GM12878 (cell line): Measurements from ENCODE around the gene MMP27. TPM values are rescaled to one million over a fixed set of nuclear protein-coding genes. Genes with fewer than 3 reads are reported as not detected.

Experiments
- ATAC-seq: fragments of 200-7000 bp; cut with Tn5 transposase; 3 replicates; pipeline ENCODE4 v1.9.1; 2020; ENCODE audit warnings: mild to moderate bottlenecking, moderate library complexity
- BruUV-seq: library from RNA; stranded (reverse); fragments of 400-500 nt; replicated peaks from 2 replicates; lab custom pipeline; 2021; lab: Mats Ljungman, UMichigan
- CTCF ChIA-PET: fragments of 300-600 bp; sonication (Branson Sonifier 250); formaldehyde crosslinking; extraction: SDS; loops from one replicate; lab custom pipeline; 2021; ENCODE audit warnings: inconsistent platforms; lab: Yijun Ruan, JAX
- POLR2A ChIA-PET: fragments of 350-600 bp; formaldehyde crosslinking; extraction: SDS; loops from one replicate; lab custom pipeline; 2021; ENCODE audit warnings: inconsistent platforms; lab: Charles Lee
- RAD21 ChIA-PET: fragments of 300-600 bp; sonication (Branson Sonifier 250); formaldehyde crosslinking; loops from one replicate; lab custom pipeline; 2023; ENCODE audit warnings: antibody characterized with exemption; ENCODE audit not compliant: unreplicated experiment; lab: Charles Lee
- SMC1A ChIA-PET: fragments of 300-600 bp; sonication (Branson Sonifier 250); formaldehyde crosslinking; loops from one replicate; lab custom pipeline; 2023; ENCODE audit not compliant: unreplicated experiment, uncharacterized antibody; lab: Charles Lee
- DNase-seq: peaks from one replicate; pipeline ENCODE4 v3.0.0-alpha.2; 2011; ENCODE audit warnings: low read depth, low spot score
- FAIRE-seq: peaks from 3 replicates; lab custom pipeline; 2011; peaks lifted over from hg19 to GRCh38; lab: Jason Lieb, UNC
- H2AFZ ChIP-seq: 2 replicates; pipeline ENCODE4 v1.6.0; 2011; ENCODE audit warnings: low read depth, low read length, control low read depth; ENCODE audit not compliant: control insufficient read depth
- H3K27ac ChIP-seq: 2 replicates; pipeline ENCODE4 v1.5.1; 2011; ENCODE audit warnings: control low read depth; ENCODE audit not compliant: control insufficient read depth, insufficient read depth
- H3K27me3 ChIP-seq, 2 experiments: replicated peaks in 1 of 2; 2 replicates each; pipeline versions ENCODE4 v1.6.0 to v1.6.1; 2011; ENCODE audit warnings: low read length in 1 of 2; ENCODE audit not compliant: control insufficient read depth in 2 of 2, insufficient read depth in 2 of 2
- H3K36me3 ChIP-seq, 2 experiments: 2 replicates each; pipeline ENCODE4 v1.5.1; 2011; ENCODE audit warnings: low read length in 1 of 2; ENCODE audit not compliant: control insufficient read depth in 2 of 2, insufficient read depth in 2 of 2
- H3K4me1 ChIP-seq: 2 replicates; pipeline ENCODE4 v1.6.1; 2011; ENCODE audit warnings: mild to moderate bottlenecking, low read length, moderate library complexity, mixed read lengths; ENCODE audit not compliant: control insufficient read depth, insufficient read depth
- H3K4me2 ChIP-seq: 2 replicates; pipeline ENCODE4 v1.6.0; 2011; ENCODE audit warnings: control low read depth; ENCODE audit not compliant: control insufficient read depth, insufficient read depth
- H3K4me3 ChIP-seq: fragments of 200-600 bp; sonication (generic); 2 replicates; pipeline ENCODE4 v1.5.1; 2016
- H3K79me2 ChIP-seq: 2 replicates; pipeline ENCODE4 v1.6.0; 2011; ENCODE audit warnings: low read length; ENCODE audit not compliant: control insufficient read depth, insufficient read depth
- H3K9ac ChIP-seq: 2 replicates; pipeline ENCODE4 v1.8.0; 2011; ENCODE audit warnings: low read length, control low read depth, mixed read lengths; ENCODE audit not compliant: control insufficient read depth, insufficient read depth
- H3K9me3 ChIP-seq: replicated peaks from 3 replicates; pipeline ENCODE4 v1.5.1; 2011; ENCODE audit warnings: mild to moderate bottlenecking, low read length; ENCODE audit not compliant: control insufficient read depth, insufficient read depth
- H4K20me1 ChIP-seq: 2 replicates; pipeline ENCODE4 v1.6.0; 2011; ENCODE audit not compliant: control insufficient read depth, insufficient read depth
- BRCA1 ChIP-seq: IDR thresholded peaks from 2 replicates; pipeline ENCODE4 v1.6.1; 2011; ENCODE audit warnings: low read depth, low read length, improper control_type of control experiment
- CBFB ChIP-seq: IDR thresholded peaks from 2 replicates; pipeline ENCODE4 v1.6.1; 2016; ENCODE audit warnings: antibody characterized with exemption, low read depth
- CREM ChIP-seq: IDR thresholded peaks from 2 replicates; pipeline ENCODE4 v1.6.1; 2014; ENCODE audit warnings: antibody characterized with exemption, low read depth
- E2F8 ChIP-seq: fragments of 450-650 bp; IDR thresholded peaks from 2 replicates; pipeline ENCODE4 v1.6.1; 2018; ENCODE audit warnings: mild to moderate bottlenecking, low read depth, moderate library complexity; ENCODE audit not compliant: partially characterized antibody
- GATAD2B ChIP-seq: fragments of 450-650 bp; conservative IDR thresholded peaks from 2 replicates; pipeline ENCODE4 v1.6.1; 2017; ENCODE audit warnings: low read depth, mild to moderate bottlenecking, moderate library complexity
- HCFC1 ChIP-seq: fragments of 150-350 bp; IDR thresholded peaks from 2 replicates; pipeline ENCODE4 v1.6.1; 2014; ENCODE audit warnings: low read length
- MTA2 ChIP-seq: fragments of 450-650 bp; IDR thresholded peaks from 2 replicates; pipeline ENCODE4 v1.6.1; 2016; ENCODE audit warnings: low read depth, mild to moderate bottlenecking, moderate library complexity
- PML ChIP-seq: IDR thresholded peaks from 2 replicates; pipeline ENCODE4 v1.6.1; 2012; ENCODE audit warnings: low read length, inconsistent platforms
- RELA ChIP-seq: fragments of 450-650 bp; IDR thresholded peaks from 2 replicates; pipeline ENCODE4 v1.8.0; 2014; ENCODE audit warnings: borderline replicate concordance; ENCODE audit not compliant: partially characterized antibody
- RELB ChIP-seq: fragments of 450-650 bp; IDR thresholded peaks from 2 replicates; pipeline ENCODE4 v1.6.1; 2017; ENCODE audit warnings: low read depth, mild to moderate bottlenecking, moderate library complexity
- SMAD5 ChIP-seq: IDR thresholded peaks from 2 replicates; pipeline ENCODE4 v1.6.1; 2016; ENCODE audit warnings: antibody characterized with exemption, low read depth
- SP1 ChIP-seq: IDR thresholded peaks from one replicate; pipeline ENCODE4 v1.6.1; 2011; ENCODE audit warnings: low read depth, low read length
- ZNF687 ChIP-seq: fragments of 450-650 bp; IDR thresholded peaks from 2 replicates; pipeline ENCODE4 v1.6.1; 2017; ENCODE audit warnings: mild to moderate bottlenecking, moderate library complexity
- in situ Hi-C: fragments of 300-500 bp; cut with MboI; formaldehyde crosslinking; loops from 9 replicates; pipeline ENCODE4 v1.14.3; 2018; ENCODE audit warnings: mixed read lengths
- intact Hi-C: fragments of 100-400 bp; cut with micrococcal nuclease; formaldehyde crosslinking; loops from one replicate; pipeline ENCODE4 v1.14.2; 2022; ENCODE audit not compliant: unreplicated experiment
- polyA plus RNA-seq, 11 experiments: library from polyadenylated mRNA; depleted of rRNA in 4 of 11; unstranded in 6 of 11; stranded (reverse) in 5 of 11; fragments of >200 nt; fragmentation: Nextera tagmentation in 4 of 11; fragmentation: Illumina TruSeq in 1 of 11; extraction: Ambion mirVana in 4 of 11; extraction: Trizol in 1 of 11; gene quantifications; 1 replicate in 1 of 11; 2 replicates in 10 of 11; pipeline versions ENCODE4 v1.2.1 to v1.2.3, GENCODE V29; 2011 to 2016; ENCODE audit warnings: inconsistent platforms in 2 of 11, missing spikeins in 2 of 11, low read depth in 1 of 11
- total RNA-seq, 4 experiments: library from RNA; depleted of rRNA in 3 of 4; stranded (reverse); fragments of >200 nt in 3 of 4; fragmentation: Illumina TruSeq in 1 of 4; extraction: Trizol in 1 of 4; gene quantifications; 2 replicates each; pipeline versions ENCODE4 v1.2.1 to v1.2.3, GENCODE V29; 2013 to 2021

The MMP27 gene
- total and polyA plus RNA-seq, 10 of the 15 experiments (the other 5 are each of a cell fraction or from before 2014, with no cell fraction given) = not detected

- intact Hi-C loops = no loop called here
- Histone ChIP-seq H3K27me3 (no peaks in the 10 kb centered on the region), H3K4me2 (no peak overlapping the region), H3K27ac (no peak overlapping the region), H3K9ac (no peak overlapping the region), H4K20me1 (no peaks in the 10 kb centered on the region), H3K9me3 (no peaks in the 10 kb centered on the region)
- ATAC-seq (no peak), DNase-seq (no peak)
- RAD21 ChIA-PET = no interaction called here
- no peak for TF ChIP-seq RELA
- TF ChIP-seq MTA2 = no peak
- no peak for TF ChIP-seq PML
- TF ChIP-seq RELB = no peak
- TF ChIP-seq ZNF687 = no peak
- no peak for TF ChIP-seq E2F8
- TF ChIP-seq CBFB = no peak
- TF ChIP-seq GATAD2B = no peak
- TF ChIP-seq BRCA1 = no peak
- TF ChIP-seq SMAD5 = no peak
- TF ChIP-seq CREM = no peak
- TF ChIP-seq HCFC1 = no peak
- no peak for TF ChIP-seq SP1
- TF ChIP-seq, all 136 proteins: peak for 0
- POLR2A ChIA-PET = no interaction called here
- BruUV-seq = no TSS peak
- Histone ChIP-seq H3K36me3 (no peaks in the 10 kb centered on the region), H3K4me3 (no peak overlapping the region), H3K79me2 (no peaks in the 10 kb centered on the region), H3K4me1 (no peaks in the 10 kb centered on the region), H2AFZ (no peak overlapping the region)
- SMC1A ChIA-PET = interaction anchor here (1.0 kb wide), 1 partner anchor 19 kb away, joined by 5 read pairs; no protein-coding TSS in a partner anchor
- in situ Hi-C loops = no loop called here
- peak; percentile 27 for FAIRE-seq
- CTCF ChIA-PET = interaction anchor here (2.7 kb wide), 1 partner anchor 18 kb away, joined by 10 read pairs; no protein-coding TSS in a partner anchor
Observed at GRCh38 chr11:102647430-102647829, 58.1 kb downstream of the MMP27 start.
